K562 (cell line): ENCODE data around the gene SLC17A2. TPM values are rescaled to one million over a fixed set of nuclear protein-coding genes. Genes with fewer than 3 reads are reported as not detected.

Experiments used
- CREB3 ChIP-seq: fragments of 450-650 bp; conservative IDR thresholded peaks from 2 replicates; pipeline ENCODE4 v1.6.1; 2016; ENCODE audit warnings: missing genetic modification characterization, low read depth, mild to moderate bottlenecking, missing compliant biosample characterization, moderate library complexity
- CXXC5 ChIP-seq: fragments of 250-450 bp; sonication (Bioruptor Pico); IDR thresholded peaks from 2 replicates; pipeline ENCODE4 v1.8.0; 2022; ENCODE audit warnings: inconsistent platforms, mild to moderate bottlenecking, moderate library complexity
- FOXK2 ChIP-seq, 2 experiments: fragments of 450-650 bp; IDR thresholded peaks in 1 of 2; conservative IDR thresholded peaks in 1 of 2; 2 replicates each; pipeline ENCODE4 v1.6.1; 2016; ENCODE audit warnings: low read depth in 2 of 2, mild to moderate bottlenecking in 1 of 2
- GABPB1 ChIP-seq: sonication (generic); formaldehyde crosslinking; IDR thresholded peaks from 2 replicates; pipeline ENCODE4 v1.8.0; 2022; ENCODE audit warnings: mild to moderate bottlenecking, missing genetic modification reagents
- GATAD2B ChIP-seq: fragments of 450-650 bp; IDR thresholded peaks from 2 replicates; pipeline ENCODE4 v1.6.1; 2017; ENCODE audit warnings: mild to moderate bottlenecking, borderline replicate concordance
- HDAC3 ChIP-seq: fragments of 450-650 bp; IDR thresholded peaks from 2 replicates; pipeline ENCODE4 v1.6.1; 2018; ENCODE audit warnings: borderline replicate concordance, mild to moderate bottlenecking, moderate library complexity; ENCODE audit not compliant: partially characterized antibody
- KDM1A ChIP-seq, 2 experiments: fragments of 450-650 bp; IDR thresholded peaks; 2 replicates each; pipeline ENCODE4 v1.6.1; 2016; ENCODE audit warnings: mild to moderate bottlenecking in 2 of 2
- NCOA1 ChIP-seq: fragments of 450-650 bp; IDR thresholded peaks from 2 replicates; pipeline ENCODE4 v1.6.1; 2016; ENCODE audit warnings: low read depth
- PML ChIP-seq: IDR thresholded peaks from 2 replicates; pipeline ENCODE4 v1.6.1; 2012; ENCODE audit warnings: low read length, inconsistent platforms
- POLR2AphosphoS2 ChIP-seq: IDR thresholded peaks from 2 replicates; pipeline ENCODE4 v1.6.1; 2012; ENCODE audit warnings: low read length, improper control_type of control experiment
- POLR2AphosphoS5 ChIP-seq: IDR thresholded peaks from 2 replicates; pipeline ENCODE4 v1.6.1; 2011; ENCODE audit warnings: mild to moderate bottlenecking, low read depth, low read length, moderate library complexity; ENCODE audit not compliant: control insufficient read depth, insufficient read depth
- POLR2B ChIP-seq: fragments of 450-650 bp; IDR thresholded peaks from 2 replicates; pipeline ENCODE4 v1.6.1; 2018; ENCODE audit warnings: low read depth; ENCODE audit not compliant: partially characterized antibody
- POLR2G ChIP-seq: fragments of 200-400 bp; formaldehyde crosslinking; IDR thresholded peaks from 2 replicates; pipeline ENCODE4 v1.6.1; 2017; ENCODE audit warnings: low read depth, mild to moderate bottlenecking, antibody characterized with exemption, low read length, moderate library complexity
- REST ChIP-seq, 2 experiments: fragments of 450-650 bp; formaldehyde crosslinking in 1 of 2; IDR thresholded peaks; 2 replicates each; pipeline versions ENCODE4 v1.4.0 to v1.6.1; 2014 to 2020; ENCODE audit warnings: mild to moderate bottlenecking in 2 of 2, borderline replicate concordance in 1 of 2, low read depth in 1 of 2
- SMARCE1 ChIP-seq: fragments of 450-650 bp; IDR thresholded peaks from 2 replicates; pipeline ENCODE4 v1.7.1; 2016; ENCODE audit warnings: mild to moderate bottlenecking
- STAT5B ChIP-seq: fragments of 250-450 bp; sonication (Bioruptor Pico); IDR thresholded peaks from 2 replicates; pipeline ENCODE4 v1.8.0; 2021; ENCODE audit warnings: mild to moderate bottlenecking, inconsistent platforms
- ZNF239 ChIP-seq: fragments of 250-450 bp; sonication (Bioruptor Pico); IDR thresholded peaks from 2 replicates; pipeline ENCODE4 v1.4.0; 2020; ENCODE audit warnings: mild to moderate bottlenecking
- ZNF263 ChIP-seq: sonication (generic); formaldehyde crosslinking; IDR thresholded peaks from 2 replicates; pipeline ENCODE4 v1.8.0; 2022; ENCODE audit warnings: mild to moderate bottlenecking, missing genetic modification reagents, borderline replicate concordance
- ZNF316 ChIP-seq: fragments of 450-650 bp; IDR thresholded peaks from 2 replicates; pipeline ENCODE4 v1.6.1; 2016
- polyA plus RNA-seq, 8 experiments: library from polyadenylated mRNA; depleted of rRNA in 4 of 8; stranded (reverse) in 5 of 8; unstranded in 3 of 8; fragments of >200 nt; fragmentation: Nextera tagmentation in 2 of 8; fragmentation: Illumina TruSeq in 1 of 8; extraction: Ambion mirVana in 2 of 8; extraction: Trizol in 1 of 8; gene quantifications; 2 replicates each; pipeline versions ENCODE4 v1.2.1 to v1.2.3, GENCODE V29; 2011 to 2014; ENCODE audit warnings: inconsistent platforms in 1 of 8, missing spikeins in 1 of 8
- total RNA-seq, 7 experiments: library from RNA; depleted of rRNA in 6 of 7; stranded (reverse); fragments of >200 nt in 6 of 7; fragmentation: Illumina TruSeq in 2 of 7; extraction: Trizol in 2 of 7; gene quantifications; 2 replicates each; pipeline versions ENCODE4 v1.2.1 to v1.2.3, GENCODE V29; 2011 to 2021; ENCODE audit warnings: low replicate concordance in 1 of 7

The SLC17A2 gene
- total and polyA plus RNA-seq, 9 of the 15 experiments (the other 6 are each of a cell fraction or from before 2014, with no cell fraction given) = not detected

- peak; percentile 51 for TF ChIP-seq REST (IDR thresholded peaks at IDR 0.05; ENCODE audit: borderline replicate concordance)
- TF ChIP-seq REST (CRISPR knock-in tag; IDR thresholded peaks at IDR 0.05; ENCODE audit: low read depth) = no peak
- TF ChIP-seq STAT5B (CRISPR knock-in tag) = no peak
- TF ChIP-seq POLR2AphosphoS2 = peak; percentile 45; the same call in 1 of the 2 replicates
- TF ChIP-seq KDM1A (IDR thresholded peaks at IDR 0.05) = peak in 1 of 2 experiments; percentile 32; a peak in 2 of 4 replicates
- TF ChIP-seq ZNF316 = peak; percentile 95
- peak; percentile 29 to 33; a peak in 1 of 4 replicates for TF ChIP-seq FOXK2 (conservative IDR thresholded peaks at IDR 0.05 in 1 of 2, IDR thresholded peaks at IDR 0.05 in 1 of 2; ENCODE audit: low read depth in 2 of 2)
- no peak for TF ChIP-seq ZNF239
- peak; percentile 28; the same call in 1 of the 2 replicates for TF ChIP-seq CXXC5 (CRISPR knock-in tag)
- TF ChIP-seq POLR2AphosphoS5 = peak; percentile 93
- TF ChIP-seq CREB3 (tag) = no peak
- TF ChIP-seq SMARCE1 = peak; percentile 22; the same call in 1 of the 2 replicates
- TF ChIP-seq ZNF263 (CRISPR knock-in tag) = no peak
- peak; percentile 68; the same call in 1 of the 2 replicates for TF ChIP-seq PML
- 0 out of 2 replicates have a peak, but pooled peaks have one; percentile 14 for TF ChIP-seq GATAD2B
- no peak for TF ChIP-seq NCOA1
- TF ChIP-seq POLR2G = peak; percentile 58
- TF ChIP-seq HDAC3 = peak; percentile 19
- peak; percentile 95 for TF ChIP-seq POLR2B
- TF ChIP-seq GABPB1 (CRISPR knock-in tag) = 0 out of 2 replicates have a peak, but pooled peaks have one; percentile 43
Observed at GRCh38 chr6:25962149-25963127, 31.9 kb upstream of the SLC17A2 start, which contains the start of gene TRIM38 (continued).
